SK-N-MC (cell line): Measurements from ENCODE around the gene USP13.

ENCODE experiments used
- DNase-seq: peaks from one replicate; pipeline ENCODE4 v3.0.0-alpha.2; 2011; ENCODE audit warnings: low read depth, low spot score
- H3K27ac ChIP-seq: fragments of 200-600 bp; sonication (generic); 2 replicates; pipeline ENCODE4 v1.5.1; 2016; ENCODE audit warnings: mixed run types
- H3K36me3 ChIP-seq: fragments of 200-600 bp; sonication (generic); 2 replicates; pipeline ENCODE4 v1.6.1; 2017; ENCODE audit warnings: antibody characterized with exemption, low read length, mixed read lengths; ENCODE audit not compliant: insufficient read depth
- H3K4me3 ChIP-seq: fragments of 200-600 bp; sonication (generic); 2 replicates; pipeline ENCODE4 v1.5.1; 2016
- H3K9ac ChIP-seq: fragments of 200-600 bp; sonication (generic); 2 replicates; pipeline ENCODE4 v1.8.0; 2017; ENCODE audit warnings: mixed run types, mixed read lengths; ENCODE audit not compliant: insufficient read length
- H3K9me3 ChIP-seq: fragments of 200-600 bp; sonication (generic); 2 replicates; pipeline ENCODE4 v1.6.1; 2017; ENCODE audit warnings: low read depth, mild to moderate bottlenecking, antibody characterized with exemption, low read length, moderate library complexity, mixed read lengths
- EZH2 ChIP-seq: fragments of 200-600 bp; sonication (generic); IDR thresholded peaks from one replicate; pipeline ENCODE4 v1.6.1; 2017; ENCODE audit warnings: antibody characterized with exemption
- FOXP2 ChIP-seq: optimal IDR thresholded peaks from 2 replicates; pipeline ENCODE3; 2011; ENCODE audit warnings: mild to moderate bottlenecking, moderate library complexity; ENCODE audit not compliant: insufficient read depth; ENCODE audit errors: extremely low read length, control extremely low read depth
- POLR2AphosphoS5 ChIP-seq: IDR thresholded peaks from 2 replicates; pipeline ENCODE4 v1.6.1; 2012; ENCODE audit warnings: mild to moderate bottlenecking, low read depth, low read length, borderline replicate concordance

Gene USP13

GRCh38 chr3:179666030-179666429 is 13.2 kb downstream of the USP13 start:
- H3K9ac ChIP-seq: no peak overlapping the region
- no peak overlapping the region for H3K4me3 ChIP-seq
- H3K27ac ChIP-seq: no peak overlapping the region
- no peak for DNase-seq
- no peaks in the 10 kb centered on the region for H3K9me3 ChIP-seq
- no peaks in the 10 kb centered on the region for H3K36me3 ChIP-seq
- TF ChIP-seq FOXP2: no peak
- TF ChIP-seq EZH2: no peak
- TF ChIP-seq POLR2AphosphoS5: no peak

GRCh38 chr3:179666436-179667035 is 13.7 kb downstream of the USP13 start:
- no peak for TF ChIP-seq POLR2AphosphoS5
- TF ChIP-seq FOXP2: no peak
- TF ChIP-seq EZH2: no peak
- Histone ChIP-seq H3K9ac (no peak overlapping the region), H3K27ac (no peak overlapping the region), H3K9me3 (no peaks in the 10 kb centered on the region), H3K36me3 (no peaks in the 10 kb centered on the region), H3K4me3 (no peak overlapping the region)
- no peak for DNase-seq

GRCh38 chr3:179668429-179668828 is 15.6 kb downstream of the USP13 start:
- Histone ChIP-seq H3K9ac (no peak overlapping the region), H3K9me3 (no peaks in the 10 kb centered on the region), H3K4me3 (no peak overlapping the region), H3K27ac (no peak overlapping the region), H3K36me3 (no peaks in the 10 kb centered on the region)
- DNase-seq: no peak
- TF ChIP-seq FOXP2: no peak
- TF ChIP-seq EZH2: no peak
- no peak for TF ChIP-seq POLR2AphosphoS5

- no peak for TF ChIP-seq EZH2
- no peak for TF ChIP-seq POLR2AphosphoS5
- TF ChIP-seq FOXP2: no peak
- H3K9me3 ChIP-seq: no peaks in the 10 kb centered on the region
- DNase-seq: no peak
- no peak overlapping the region for H3K27ac ChIP-seq
- no peak overlapping the region for H3K9ac ChIP-seq
- no peaks in the 10 kb centered on the region for H3K36me3 ChIP-seq
- no peak overlapping the region for H3K4me3 ChIP-seq
Observed at GRCh38 chr3:179670311-179670710, 17.5 kb downstream of the USP13 start.

GRCh38 chr3:179671309-179671708 is 18.5 kb downstream of the USP13 start:
- no peak for TF ChIP-seq EZH2
- TF ChIP-seq POLR2AphosphoS5: no peak
- no peak for TF ChIP-seq FOXP2
- no peak for DNase-seq
- H3K4me3 ChIP-seq: no peak overlapping the region
- H3K27ac ChIP-seq: no peak overlapping the region
- H3K9me3 ChIP-seq: no peaks in the 10 kb centered on the region
- H3K36me3 ChIP-seq: no peaks in the 10 kb centered on the region
- no peak overlapping the region for H3K9ac ChIP-seq

- TF ChIP-seq EZH2: no peak
- TF ChIP-seq FOXP2: no peak
- no peak for TF ChIP-seq POLR2AphosphoS5
- no peak for DNase-seq
- H3K36me3 ChIP-seq: no peaks in the 10 kb centered on the region
- no peaks in the 10 kb centered on the region for H3K9me3 ChIP-seq
- H3K9ac ChIP-seq: no peak overlapping the region
- H3K4me3 ChIP-seq: no peak overlapping the region
- H3K27ac ChIP-seq: no peak overlapping the region
Observed at GRCh38 chr3:179671747-179672242, 19.0 kb downstream of the USP13 start.

- no peak for DNase-seq
- Histone ChIP-seq H3K27ac (no peak overlapping the region), H3K36me3 (no peaks in the 10 kb centered on the region), H3K9ac (no peak overlapping the region), H3K9me3 (no peaks in the 10 kb centered on the region), H3K4me3 (no peak overlapping the region)
- TF ChIP-seq FOXP2: no peak
- TF ChIP-seq EZH2: no peak
- no peak for TF ChIP-seq POLR2AphosphoS5
Observed at GRCh38 chr3:179672918-179673317, 20.1 kb downstream of the USP13 start.

- H3K4me3 ChIP-seq: no peak overlapping the region
- no peak for DNase-seq
- no peak overlapping the region for H3K27ac ChIP-seq
- H3K9me3 ChIP-seq: no peaks in the 10 kb centered on the region
- no peaks in the 10 kb centered on the region for H3K36me3 ChIP-seq
- no peak for TF ChIP-seq FOXP2
- no peak for TF ChIP-seq EZH2
- TF ChIP-seq POLR2AphosphoS5: no peak
- H3K9ac ChIP-seq: no peak overlapping the region
Observed at GRCh38 chr3:179673523-179673922, 20.7 kb downstream of the USP13 start.

- no peak overlapping the region for H3K4me3 ChIP-seq
- no peak for DNase-seq
- no peaks in the 10 kb centered on the region for H3K36me3 ChIP-seq
- no peaks in the 10 kb centered on the region for H3K9me3 ChIP-seq
- H3K27ac ChIP-seq: no peak overlapping the region
- H3K9ac ChIP-seq: no peak overlapping the region
- TF ChIP-seq EZH2: no peak
- no peak for TF ChIP-seq FOXP2
- TF ChIP-seq POLR2AphosphoS5: no peak
Observed at GRCh38 chr3:179676081-179676480, 23.2 kb downstream of the USP13 start.
